TTC549 (cell line): Measurements from ENCODE around the gene IL7R.

Source experiments
- FAIRE-seq: peaks from 2 replicates; lab custom pipeline; 2012; peaks lifted over from hg19 to GRCh38; lab: Jason Lieb, UNC

Gene IL7R, protein sequence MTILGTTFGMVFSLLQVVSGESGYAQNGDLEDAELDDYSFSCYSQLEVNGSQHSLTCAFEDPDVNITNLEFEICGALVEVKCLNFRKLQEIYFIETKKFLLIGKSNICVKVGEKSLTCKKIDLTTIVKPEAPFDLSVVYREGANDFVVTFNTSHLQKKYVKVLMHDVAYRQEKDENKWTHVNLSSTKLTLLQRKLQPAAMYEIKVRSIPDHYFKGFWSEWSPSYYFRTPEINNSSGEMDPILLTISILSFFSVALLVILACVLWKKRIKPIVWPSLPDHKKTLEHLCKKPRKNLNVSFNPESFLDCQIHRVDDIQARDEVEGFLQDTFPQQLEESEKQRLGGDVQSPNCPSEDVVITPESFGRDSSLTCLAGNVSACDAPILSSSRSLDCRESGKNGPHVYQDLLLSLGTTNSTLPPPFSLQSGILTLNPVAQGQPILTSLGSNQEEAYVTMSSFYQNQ

DNA sequence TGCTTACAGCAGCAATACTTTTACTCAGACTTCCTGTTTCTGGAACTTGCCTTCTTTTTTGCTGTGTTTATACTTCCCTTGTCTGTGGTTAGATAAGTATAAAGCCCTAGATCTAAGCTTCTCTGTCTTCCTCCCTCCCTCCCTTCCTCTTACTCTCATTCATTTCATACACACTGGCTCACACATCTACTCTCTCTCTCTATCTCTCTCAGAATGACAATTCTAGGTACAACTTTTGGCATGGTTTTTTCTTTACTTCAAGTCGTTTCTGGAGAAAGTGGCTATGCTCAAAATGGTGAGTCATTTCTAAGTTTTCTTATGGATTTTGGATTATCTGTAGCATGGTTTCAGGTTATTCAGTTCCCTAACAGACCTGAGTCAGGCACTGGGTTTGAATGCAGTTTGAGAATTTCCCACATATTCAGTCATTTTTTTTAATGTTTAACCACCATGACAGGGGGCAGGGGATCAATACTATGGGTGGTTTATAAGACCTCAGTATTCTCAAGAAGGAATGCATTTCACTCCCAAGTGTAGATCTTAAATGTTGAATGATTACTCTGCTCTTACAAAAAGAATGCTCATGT, at the start of gene IL7R:
TSS of gene IL7R (plus strand) at position 127 of the 587 bp plus-strand sequence. CDS start at position 214, 87 bp downstream.
- no peak for FAIRE-seq

DNA sequence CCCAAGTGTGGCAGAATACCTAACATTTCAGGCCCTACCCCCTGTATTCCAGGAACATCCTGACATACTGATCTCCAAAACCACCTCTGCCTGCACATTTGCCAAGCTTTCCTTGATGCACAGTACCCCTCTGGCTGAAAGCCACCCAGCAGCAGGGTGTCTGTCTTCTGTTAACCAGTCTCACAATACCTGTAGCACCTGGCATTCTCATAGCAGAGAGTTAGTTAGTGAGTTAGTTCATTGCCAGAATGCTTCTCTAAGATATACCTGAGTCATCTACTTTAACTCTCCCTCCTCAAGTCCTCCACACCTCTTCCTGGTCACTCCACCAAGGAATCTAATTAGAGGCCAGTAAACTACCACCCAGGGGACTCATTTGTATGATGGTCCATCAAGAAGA, 46.1 kb upstream of the IL7R start:
- FAIRE-seq = no peak

DNA sequence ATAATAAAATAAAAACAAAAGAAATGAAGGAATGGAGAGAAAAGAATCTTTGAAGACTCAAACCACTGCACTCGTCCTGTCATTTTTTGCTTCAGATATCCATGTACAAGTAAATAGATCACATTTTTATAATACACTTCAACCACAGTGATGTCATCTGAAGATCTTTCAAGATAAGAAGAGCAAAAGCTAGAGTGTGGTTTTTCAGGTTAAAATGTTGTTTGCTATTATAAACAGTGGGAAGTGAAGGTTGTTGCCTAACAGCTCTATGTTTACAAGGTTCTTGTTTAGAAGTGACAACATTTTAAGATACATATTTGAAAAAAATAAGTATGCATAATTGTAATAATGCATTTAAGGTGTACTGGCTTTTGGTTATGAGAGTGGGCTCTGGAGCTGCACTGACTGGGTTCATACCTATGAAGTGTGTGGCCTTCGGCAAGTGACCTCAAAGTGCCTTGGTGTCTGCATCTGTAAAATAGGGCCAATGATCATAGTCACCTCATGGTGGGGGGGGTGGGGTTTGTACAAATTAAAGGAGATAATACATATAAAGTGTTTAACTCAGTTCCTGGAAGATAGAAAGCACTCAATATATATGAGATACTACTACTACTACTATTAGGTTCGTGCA, 45.5 kb upstream of the IL7R start:
- FAIRE-seq = no peak

DNA sequence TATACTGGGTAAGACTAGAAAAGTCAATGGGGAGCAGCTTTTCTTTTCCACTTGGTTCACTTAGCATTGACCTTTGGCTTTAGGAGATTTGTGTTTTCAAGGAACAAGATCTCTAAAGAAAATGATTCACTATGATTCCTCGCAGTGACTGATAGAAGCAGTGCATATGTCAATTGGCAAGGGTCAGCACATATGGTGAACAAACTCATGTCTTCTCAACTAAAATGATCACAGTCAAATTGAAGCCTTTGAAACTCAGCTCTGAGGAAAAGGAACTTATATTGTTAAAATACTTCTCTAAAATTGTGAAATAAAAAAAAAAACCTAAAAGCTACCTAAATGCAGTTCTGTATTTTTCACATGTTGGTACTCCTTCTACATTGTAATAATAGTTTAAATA, 43.2 kb upstream of the IL7R start:
- FAIRE-seq = no peak

DNA sequence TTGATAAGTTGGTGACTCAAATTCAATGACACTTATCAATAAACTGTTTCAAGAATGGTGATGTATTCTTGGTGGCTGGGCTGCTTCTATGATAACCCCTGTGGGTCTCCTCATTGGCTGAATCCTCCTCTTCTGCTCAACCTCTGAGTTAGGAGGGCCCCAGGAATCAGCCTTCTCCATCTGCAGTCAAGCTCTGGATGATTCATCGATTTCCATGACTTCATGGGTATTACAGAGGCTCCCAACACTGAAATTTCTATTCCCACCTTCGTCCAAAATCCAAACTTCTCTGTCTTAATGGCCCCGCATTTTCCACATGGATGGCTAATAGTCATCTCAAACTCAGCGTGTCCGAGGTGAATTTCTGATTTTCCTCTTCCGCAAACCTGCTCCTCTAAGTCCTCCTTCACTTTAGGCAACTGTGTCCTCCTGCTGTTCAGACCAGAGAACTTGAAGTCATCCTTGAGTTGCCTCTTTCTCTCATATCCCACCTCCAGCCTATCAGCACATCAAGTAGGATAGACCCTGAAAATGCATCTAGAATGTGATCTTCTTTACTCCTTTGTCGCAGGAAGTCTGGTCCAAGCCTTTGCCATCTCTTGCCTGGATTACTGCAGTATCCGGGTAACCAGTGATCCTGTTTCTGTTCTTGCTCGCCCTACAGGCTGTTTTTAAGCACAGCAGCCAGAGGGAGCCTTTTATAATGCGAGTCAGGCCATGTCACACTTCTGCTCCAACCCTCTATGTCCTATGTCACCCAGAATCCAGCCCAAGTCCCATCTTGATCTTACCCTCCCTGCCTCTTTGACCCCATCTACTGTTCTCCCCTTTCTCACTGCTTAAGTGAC, 41.4 kb upstream of the IL7R start:
- FAIRE-seq = no peak

DNA sequence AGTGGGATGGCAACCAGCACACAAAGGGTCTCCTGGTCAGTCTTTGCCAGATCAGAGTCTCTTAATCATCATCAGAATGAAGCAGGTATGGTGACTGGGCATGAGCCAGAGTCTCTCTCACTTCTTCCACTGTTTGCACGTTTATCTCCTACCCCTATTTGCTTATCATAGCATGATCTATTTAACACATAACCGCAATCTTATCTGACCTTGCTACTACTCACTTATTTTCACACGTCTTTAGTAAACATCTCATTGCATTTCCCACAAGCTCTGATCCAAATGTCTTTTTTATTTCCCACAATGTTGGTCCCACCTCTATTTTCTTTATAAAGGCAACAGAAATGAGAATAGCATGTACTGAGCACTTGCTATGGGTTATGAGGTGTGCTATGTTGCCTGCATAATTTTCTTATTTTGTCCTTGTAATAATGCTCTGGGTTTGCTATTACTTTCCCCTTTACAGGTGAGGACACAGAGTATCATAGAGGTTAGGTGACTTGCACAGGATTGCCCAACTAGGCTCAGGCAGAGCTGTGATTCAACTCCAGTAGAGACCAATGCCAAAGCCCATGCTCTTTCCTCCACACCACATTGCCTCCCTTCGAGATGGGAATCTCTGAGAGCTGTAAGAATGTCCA, 39.7 kb upstream of the IL7R start:
- no peak for FAIRE-seq

DNA sequence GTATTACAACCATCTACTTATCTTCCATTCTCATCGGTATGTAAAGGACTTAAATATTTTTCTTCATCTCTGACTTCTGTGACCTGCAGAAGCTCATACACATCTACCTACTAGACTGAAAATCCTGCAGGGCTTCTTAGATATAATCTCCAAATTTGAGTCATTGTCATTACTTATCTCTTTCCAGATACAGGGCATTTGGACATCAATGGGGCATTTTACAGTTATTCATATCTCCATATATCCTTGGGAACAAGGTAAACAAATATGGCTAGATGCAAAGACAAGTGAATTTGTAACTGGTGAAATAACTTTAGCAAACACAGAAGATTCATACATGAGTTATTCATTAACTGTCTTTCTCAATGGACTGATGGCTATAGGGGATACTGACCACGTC, 37.7 kb upstream of the IL7R start:
- FAIRE-seq = no peak

DNA sequence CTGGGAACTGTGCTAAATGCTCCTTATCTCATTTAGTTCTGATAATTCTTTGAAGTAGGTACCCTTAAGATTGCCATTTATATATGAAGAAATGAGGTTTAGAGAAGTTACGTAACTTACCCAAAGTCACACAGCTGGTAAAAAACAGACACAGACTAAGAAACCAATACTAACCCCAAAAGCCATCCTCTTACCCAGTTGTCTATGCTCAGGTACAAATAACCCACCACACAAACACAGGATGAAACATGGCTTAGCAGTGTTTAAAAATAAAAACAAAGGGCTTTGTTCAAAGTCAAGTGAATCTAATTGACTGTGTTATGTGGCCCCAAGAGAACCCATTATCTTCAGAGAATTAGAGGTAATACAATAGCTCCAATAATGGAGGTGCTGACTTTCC, 37.0 kb upstream of the IL7R start:
- FAIRE-seq = no peak

DNA sequence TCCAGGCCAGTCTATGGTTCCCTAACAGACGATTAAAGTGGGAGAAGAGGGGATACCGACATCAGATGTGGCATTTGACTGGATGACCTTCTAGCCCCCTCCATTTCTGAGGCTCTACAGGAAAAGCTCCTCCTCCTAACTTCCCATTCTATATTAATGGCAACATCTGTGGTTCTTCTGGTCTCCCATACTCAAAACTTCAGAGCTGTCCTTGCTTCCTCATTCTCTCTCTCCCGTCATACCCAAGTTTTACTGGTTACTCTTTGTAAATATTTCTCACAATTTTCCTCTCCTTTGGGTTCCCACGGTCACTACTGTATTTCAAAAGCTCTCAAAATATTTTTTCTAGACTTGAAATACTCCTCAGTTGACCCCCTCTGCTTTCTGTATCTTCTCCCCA, 36.0 kb upstream of the IL7R start:
- FAIRE-seq = no peak

DNA sequence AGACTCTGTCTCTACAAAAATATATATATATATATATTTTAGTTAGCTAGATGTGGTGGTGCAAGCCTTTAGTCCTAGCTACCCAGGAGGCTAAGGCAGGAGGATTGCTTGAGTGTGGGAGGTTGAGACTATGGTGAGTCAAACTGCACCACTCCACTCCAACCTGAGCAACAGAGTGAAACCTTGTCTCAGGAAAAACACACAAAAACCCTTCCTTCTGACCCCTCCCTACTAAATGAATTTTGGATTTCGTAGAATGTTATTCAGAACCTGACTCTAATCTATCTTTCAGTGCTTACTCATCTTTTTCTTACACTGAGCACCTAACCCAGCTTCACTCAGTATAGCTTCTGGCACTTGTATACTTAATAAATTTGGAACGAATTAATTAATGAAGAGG, 35.2 kb upstream of the IL7R start:
- no peak for FAIRE-seq

DNA sequence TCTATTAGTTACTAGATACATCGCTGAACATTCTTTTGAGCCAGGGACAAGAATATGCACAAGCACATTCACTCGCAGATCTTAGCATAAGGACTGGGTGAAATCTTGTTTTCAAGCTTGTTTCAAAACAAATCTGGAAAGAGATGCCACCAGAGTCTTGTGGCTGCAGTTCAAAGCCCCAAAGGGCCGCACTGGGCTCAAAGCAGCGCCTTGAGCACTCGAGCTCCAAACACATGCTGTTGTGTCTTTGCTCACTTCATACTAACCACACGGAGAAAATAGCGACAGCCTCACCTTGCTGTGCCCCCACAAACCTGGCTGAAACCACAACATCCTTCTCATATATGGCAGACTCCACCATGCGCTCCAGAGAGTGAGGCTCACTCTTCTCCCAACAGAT, 34.2 kb upstream of the IL7R start:
- FAIRE-seq = no peak

DNA sequence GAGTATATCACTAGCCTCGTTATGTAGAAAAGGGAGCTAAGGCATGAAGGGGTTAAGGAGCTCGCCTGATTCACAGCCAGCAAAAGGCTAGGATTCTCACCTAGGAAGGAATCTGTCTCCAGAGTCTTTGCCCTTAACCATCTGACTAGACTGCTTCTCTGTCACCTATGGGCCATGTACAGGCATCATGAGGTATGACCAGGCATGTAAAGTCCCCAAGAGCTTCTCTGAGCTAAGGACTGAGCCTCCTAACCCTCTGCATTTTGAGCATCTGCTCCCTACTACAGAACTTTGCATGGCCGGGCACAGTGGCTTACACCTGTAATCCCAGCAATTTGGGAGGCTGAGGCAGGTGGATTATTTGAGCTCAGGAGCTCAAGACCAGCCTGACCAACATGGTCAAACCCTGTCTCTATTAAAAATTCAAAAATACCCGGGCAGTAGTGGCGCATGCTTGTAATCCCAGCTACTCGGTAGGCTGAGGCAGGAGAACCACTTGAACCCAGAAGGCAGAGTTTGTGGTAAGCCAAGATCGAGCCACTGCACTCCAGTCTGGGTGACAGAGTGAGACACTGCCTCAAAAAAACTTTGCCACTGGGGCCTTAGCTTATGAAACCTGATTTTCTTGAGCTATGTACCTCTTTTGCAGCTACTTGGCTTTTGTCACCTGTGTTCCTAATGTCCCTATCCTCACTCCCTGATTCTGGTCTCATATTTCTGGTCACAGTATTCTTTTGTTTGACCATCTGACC, 33.2 kb upstream of the IL7R start:
- no peak for FAIRE-seq

DNA sequence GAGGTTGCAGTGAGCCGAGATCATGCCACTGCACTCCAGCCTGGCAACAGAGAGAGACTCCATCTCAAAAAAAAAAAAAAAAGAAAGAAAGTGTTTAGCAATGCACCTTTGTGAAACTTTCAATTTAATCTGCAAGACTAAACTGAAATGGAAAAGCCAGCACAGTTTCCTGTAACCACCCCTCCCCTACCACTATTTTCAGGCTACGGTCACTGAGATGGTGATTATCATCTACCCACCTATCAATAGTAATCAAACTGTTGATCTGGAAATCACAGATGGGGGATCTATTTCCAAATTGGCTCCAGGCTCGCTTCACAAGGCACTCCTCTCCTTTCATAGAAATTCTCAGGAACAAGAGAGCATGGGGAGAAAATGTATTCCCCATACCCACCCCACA, 30.6 kb upstream of the IL7R start:
- no peak for FAIRE-seq

DNA sequence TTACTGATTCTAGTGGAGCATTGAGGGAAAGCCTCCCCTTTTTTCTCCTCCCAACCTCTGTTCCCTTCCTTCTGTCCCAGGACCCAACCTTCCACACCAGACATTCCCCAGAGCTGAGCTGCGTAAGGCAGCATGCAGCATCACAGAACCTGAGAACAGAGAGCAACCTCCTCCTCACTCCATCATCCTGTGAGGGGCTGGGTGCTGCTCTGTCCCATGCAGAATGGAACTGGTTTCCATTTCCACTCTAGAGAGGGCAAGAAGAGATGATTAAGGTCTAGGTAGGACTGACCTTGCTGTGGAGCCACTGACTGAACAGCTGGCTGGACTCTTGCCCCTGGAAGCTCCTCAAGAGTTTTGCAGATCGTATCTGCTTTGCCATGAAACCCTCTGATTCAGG, 30.1 kb upstream of the IL7R start:
- FAIRE-seq = no peak

DNA sequence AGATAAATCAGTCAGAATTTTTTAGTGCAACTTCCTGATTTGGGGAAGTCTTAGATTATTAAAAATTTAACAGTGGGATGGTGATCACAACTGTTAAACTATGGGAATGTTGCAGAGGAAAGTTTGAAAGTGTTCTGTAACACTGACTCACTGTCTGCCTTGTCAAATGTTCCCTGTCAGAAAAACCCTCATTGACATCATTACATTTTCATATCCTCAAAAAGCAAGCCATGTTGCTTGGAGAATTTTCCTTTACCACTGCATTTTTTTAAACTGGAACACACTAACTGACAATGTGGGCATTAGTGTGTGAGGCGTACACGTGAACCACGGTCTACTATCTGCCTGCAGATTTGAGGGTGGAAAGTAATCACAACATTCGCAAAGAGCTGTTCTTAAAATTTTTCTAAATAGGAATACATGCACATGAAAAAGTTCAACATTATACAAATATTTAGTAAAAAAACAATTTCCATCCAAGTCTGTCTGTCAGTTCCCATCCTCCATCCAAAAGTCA, 28.6 kb upstream of the IL7R start:
- no peak for FAIRE-seq

DNA sequence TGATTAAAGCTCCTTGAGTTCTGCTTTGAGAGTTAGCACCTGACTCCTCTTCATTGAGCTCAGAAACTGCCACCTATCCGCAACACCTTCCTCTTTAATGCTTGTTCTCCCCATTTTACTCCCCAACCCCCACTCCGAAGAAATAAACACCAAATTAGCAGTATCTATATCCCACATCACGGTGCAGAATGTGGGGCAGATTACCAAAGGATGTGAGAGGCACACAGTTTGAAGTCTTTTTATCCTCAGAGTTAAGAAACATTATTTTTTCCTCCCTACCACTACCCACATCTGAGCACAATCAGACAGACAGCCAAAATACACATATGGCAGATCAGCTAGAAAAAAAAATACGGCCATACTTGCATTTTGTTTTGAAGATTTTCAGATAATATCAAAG, 26.1 kb upstream of the IL7R start:
- FAIRE-seq = no peak

DNA sequence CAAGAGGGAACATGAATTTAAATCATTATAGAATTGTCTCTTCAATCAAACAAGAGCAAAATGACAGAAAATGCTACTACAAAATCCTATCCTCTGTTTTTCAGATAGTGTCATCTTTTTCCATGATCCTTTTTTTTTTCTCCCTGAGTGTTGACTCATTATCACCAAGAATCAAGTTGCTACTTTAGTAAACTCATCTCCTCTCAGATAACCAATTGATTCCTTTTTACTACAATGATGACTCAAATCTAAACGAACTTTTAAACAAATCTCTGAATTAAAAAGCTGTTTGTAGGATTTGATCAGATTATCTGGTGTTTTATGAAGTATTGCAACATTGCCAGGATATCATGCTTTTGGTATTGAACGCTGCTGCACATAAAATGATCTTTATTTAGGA, 23.9 kb upstream of the IL7R start:
- no peak for FAIRE-seq

DNA sequence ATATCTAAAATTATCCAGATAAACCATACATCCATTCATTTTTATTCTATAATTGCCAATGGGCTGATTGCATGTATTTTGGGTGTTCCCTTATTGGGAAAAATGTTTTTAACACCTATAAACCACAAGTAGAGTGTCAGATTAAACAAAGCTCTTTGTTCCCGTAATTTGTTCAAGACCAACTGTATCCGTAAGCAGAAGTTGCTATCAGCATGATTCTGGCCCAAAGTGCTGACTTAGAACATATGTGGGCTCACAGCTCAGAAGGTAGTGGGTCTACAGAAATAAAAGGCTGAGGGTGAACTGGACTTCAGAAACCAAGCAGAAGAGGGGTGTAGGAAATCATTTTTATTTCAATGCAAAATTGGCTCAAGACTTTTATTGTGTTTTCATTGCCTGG, 23.5 kb upstream of the IL7R start:
- no peak for FAIRE-seq

DNA sequence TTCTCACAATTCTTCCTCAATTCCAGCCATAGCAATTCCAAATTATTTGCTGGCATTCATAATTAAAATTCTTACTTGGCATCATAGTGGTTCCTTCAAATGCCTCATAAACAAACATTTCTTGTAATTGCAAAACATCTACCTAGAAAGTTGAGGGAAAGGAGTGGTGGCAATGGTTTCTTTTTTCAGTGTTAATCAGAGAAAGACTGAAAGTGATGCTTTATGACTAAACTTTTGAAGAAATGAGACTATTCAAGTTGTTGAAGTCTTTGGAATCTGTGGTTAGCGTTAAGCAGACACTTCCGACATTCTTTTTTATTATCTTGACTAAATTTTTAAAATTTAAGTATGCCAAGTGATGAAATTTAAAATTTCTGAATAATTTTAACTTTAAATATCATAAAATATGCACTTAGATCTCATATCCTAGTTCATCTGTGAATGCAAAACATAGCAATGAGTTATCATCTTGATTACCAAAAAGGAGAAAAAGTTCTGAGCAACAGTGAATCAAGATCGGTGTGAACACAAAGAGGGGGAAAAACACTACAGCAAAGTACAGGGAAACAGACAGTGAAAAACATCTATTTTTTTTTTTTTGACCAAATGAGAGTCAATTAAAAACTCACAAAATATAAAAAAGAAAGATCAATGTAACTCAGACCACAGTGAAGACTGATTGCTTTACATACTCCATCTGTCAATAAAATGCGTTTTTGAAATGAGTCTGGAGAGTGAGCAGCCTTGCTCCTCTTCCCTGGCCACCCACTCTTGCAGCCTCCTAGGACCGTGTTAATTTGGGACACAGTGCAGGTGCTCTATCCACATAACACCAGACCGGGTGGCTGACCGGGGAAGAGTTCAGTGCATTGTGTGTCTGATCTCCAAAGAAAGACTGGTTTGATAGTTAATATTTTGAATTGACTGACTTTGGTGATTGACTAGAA, 20.6 kb upstream of the IL7R start:
- no peak for FAIRE-seq
